GM12864 (cell line): ENCODE measurements around the gene ACTL7B.

Experiments
- DNase-seq: peaks from one replicate; pipeline ENCODE4 v3.0.0-alpha.2; 2011; ENCODE audit warnings: low read depth
- H3K4me3 ChIP-seq: 2 replicates; pipeline ENCODE4 v1.5.1; 2011; ENCODE audit warnings: mild to moderate bottlenecking, low read depth, low read length, control low read depth
- TF ChIP-seq, protein P1 (sequence below): IDR thresholded peaks from 2 replicates; pipeline ENCODE4 v1.5.1; 2011; ENCODE audit warnings: low read depth, mild to moderate bottlenecking, moderate library complexity, low read length, control low read depth, inconsistent platforms; ENCODE audit errors: missing control alignments

Gene ACTL7B

DNA sequence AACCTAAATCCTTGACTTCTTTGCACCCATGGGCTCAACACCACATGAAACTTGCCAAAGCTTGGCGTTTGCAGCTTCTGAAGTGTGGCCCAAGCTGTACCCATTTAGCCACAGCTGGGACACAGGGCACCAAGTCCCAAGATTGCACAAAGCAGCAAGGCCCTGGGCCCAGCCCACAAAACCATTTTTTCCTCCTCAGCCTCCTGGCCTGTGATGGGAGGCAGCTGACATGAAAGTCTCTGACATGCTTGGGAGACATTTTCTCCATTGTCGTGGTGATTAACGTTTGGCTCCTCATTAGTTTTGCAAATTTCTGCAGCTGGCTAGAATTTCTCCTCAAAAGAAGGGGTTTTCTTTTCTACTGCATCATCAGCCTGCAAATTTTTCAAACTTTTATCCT is 32.0 kb downstream of the ACTL7B start:
- no peak for DNase-seq
- H3K4me3 ChIP-seq = no peak overlapping the region
- TF ChIP-seq, protein P1, sequence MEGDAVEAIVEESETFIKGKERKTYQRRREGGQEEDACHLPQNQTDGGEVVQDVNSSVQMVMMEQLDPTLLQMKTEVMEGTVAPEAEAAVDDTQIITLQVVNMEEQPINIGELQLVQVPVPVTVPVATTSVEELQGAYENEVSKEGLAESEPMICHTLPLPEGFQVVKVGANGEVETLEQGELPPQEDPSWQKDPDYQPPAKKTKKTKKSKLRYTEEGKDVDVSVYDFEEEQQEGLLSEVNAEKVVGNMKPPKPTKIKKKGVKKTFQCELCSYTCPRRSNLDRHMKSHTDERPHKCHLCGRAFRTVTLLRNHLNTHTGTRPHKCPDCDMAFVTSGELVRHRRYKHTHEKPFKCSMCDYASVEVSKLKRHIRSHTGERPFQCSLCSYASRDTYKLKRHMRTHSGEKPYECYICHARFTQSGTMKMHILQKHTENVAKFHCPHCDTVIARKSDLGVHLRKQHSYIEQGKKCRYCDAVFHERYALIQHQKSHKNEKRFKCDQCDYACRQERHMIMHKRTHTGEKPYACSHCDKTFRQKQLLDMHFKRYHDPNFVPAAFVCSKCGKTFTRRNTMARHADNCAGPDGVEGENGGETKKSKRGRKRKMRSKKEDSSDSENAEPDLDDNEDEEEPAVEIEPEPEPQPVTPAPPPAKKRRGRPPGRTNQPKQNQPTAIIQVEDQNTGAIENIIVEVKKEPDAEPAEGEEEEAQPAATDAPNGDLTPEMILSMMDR = no peak

DNA sequence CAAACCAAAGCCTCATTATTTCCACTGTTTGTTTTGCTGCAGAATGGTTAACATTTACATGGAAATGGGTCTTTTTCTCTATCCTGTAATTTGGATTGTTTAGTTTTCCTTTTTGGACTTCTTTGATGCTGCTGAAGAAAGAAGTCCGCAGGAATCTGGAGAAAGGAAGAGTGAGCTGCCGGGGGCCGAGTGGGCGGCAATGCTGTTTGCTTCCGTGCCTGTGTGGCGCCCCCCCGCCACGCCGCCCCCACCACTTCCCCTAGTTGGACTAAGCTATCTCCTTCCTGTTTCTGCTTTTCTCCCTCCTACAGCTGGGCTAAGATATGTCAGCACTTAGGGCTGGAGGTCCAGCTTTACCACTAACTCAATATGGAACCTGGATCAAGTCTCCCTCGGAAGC is 39.7 kb downstream of the ACTL7B start:
- TF ChIP-seq, protein P1 = no peak
- DNase-seq = no peak
- H3K4me3 ChIP-seq = no peak overlapping the region

DNA sequence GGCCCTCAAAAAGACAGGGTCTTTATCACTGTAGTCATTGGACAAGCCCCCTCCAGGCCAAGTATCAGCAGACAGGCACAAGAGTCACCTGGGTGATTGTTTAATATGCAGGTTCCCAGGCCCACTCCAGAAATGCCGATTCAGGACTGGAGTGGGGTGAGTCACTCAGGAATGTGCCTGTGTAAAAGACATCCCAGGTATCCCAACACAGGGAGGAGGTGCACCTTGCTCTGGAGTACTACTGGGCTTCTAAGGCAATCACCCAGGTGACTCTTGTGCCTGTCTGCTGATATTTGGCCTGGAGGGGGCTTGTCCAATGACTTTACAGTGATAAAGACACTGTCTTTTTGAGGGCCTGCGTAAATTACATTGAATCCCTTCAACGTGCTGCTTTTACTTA is 40.6 kb downstream of the ACTL7B start:
- no peak for DNase-seq
- H3K4me3 ChIP-seq = no peak overlapping the region
- TF ChIP-seq, protein P1 = no peak

DNA sequence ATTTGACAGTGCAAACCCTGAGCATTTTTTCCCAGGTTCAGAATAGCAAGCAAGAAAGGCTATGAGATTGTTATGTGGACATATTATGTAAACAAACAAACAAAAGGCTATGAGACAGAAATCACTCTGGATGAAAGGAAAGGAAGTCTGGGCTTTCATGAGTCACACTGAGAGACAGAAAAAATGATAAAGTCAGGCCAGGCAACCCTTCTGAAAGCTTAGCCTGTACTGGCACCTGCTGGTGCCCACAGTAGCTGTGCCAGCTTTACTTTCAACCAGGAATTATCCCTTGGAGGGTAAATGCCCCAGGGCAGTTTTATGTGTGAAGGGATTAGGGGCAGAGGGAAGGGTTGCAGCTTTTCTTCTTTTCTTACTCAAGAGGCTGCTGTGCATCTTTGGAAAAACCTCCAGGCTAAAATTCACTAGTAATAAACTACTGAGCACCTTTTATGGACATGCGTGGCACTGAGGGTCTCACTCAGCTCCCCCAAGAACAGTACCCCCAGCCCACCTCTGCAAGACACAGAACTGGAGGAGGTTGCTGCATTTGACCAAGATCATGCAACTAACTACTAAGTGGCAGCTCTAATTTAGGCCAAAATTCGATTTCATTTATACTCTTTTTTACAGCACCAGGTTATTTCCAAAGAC is 41.7 kb downstream of the ACTL7B start:
- H3K4me3 ChIP-seq = no peak overlapping the region
- TF ChIP-seq, protein P1 = no peak
- no peak for DNase-seq

DNA sequence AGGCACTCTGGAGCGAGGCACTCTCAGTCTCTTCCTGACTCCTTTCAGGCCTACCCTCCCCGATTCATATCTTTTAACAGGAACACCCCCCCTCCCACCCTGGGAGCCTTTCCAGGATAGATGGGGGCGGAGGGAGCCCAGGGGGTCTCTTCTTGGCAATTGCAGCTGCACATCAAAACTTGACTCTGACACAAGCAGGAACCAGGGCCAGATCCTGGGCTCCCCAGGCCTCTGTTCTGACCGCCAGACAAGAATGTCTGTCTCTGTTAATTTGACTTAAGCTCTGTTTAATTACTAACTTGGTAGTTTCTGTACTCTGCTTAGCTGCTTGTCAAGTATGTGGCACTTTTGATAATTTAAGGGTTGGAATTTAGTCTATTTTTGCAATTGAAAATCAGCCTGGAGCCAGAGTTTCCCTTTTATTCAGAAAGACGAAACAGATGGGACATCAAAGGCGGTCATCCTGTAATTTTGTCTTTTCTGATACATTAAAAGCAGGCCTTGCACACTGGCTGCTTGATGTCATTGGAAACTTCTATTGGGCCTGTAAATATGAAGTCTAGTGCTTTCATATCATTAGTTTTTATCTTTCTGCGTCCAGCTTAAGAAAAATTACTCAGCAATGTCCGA is 43.3 kb downstream of the ACTL7B start:
- no peak overlapping the region for H3K4me3 ChIP-seq
- no peak for DNase-seq
- TF ChIP-seq, protein P1 = no peak

DNA sequence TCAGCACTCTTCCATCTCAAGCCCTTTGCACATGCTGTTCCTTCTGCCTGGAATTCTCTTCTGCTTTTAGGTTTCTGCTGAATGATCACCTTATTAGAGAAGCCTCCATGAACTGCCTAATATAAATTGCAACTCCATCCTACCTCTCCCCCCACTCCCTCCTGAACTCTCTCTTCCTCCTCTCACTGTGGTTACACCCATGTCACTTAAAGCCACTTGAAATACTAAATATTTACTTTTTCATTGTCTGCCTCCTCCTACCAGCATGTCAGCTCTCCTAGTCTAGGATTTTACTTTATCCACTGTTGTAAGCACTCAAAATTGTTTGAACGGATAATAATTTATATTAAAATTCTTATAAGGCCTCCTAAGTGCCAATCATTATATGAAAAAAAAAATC is 43.8 kb downstream of the ACTL7B start:
- no peak overlapping the region for H3K4me3 ChIP-seq
- TF ChIP-seq, protein P1 = no peak
- DNase-seq = no peak

DNA sequence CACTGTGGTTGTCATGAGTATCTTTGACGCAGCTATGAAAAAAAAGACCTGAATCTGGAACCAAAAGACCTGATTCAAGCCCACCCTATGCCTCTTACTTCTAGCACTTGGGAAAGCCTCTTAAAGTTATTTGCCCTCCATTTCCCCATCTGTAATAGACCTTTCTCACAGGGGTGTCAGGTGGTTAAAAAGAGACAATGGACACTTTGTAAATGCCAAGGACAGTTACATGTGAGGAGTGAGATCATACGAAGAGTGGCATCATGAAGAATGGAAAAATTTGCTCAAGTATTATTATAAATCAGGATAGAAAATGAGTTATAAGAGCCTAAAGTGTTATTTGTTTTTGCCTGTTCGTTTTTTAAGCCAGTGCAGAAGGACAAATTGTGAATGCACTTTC is 46.5 kb downstream of the ACTL7B start:
- DNase-seq = no peak
- H3K4me3 ChIP-seq = no peak overlapping the region
- TF ChIP-seq, protein P1 = no peak
